H1 (cell line): ENCODE data around the gene PGBD5. TPM values are rescaled to one million over a fixed set of nuclear protein-coding genes. Genes with fewer than 3 reads are reported as not detected.

ENCODE experiments used
- ATF2 ChIP-seq: IDR thresholded peaks from 2 replicates; pipeline ENCODE4 v1.6.1; 2012; ENCODE audit warnings: low read length, inconsistent platforms
- BRCA1 ChIP-seq: IDR thresholded peaks from 2 replicates; pipeline ENCODE4 v1.6.1; 2012; ENCODE audit warnings: low read depth, low read length, improper control_type of control experiment
- CHD7 ChIP-seq: fragments of 300-600 bp; sonication (generic); IDR thresholded peaks from 2 replicates; pipeline ENCODE4 v1.7.1; 2012; ENCODE audit warnings: low read length, moderate library complexity, mild to moderate bottlenecking, inconsistent platforms; ENCODE audit not compliant: insufficient replicate concordance
- CREB1 ChIP-seq: IDR thresholded peaks from 2 replicates; pipeline ENCODE4 v1.6.1; 2012; ENCODE audit warnings: inconsistent platforms
- CTBP2 ChIP-seq: IDR thresholded peaks from 2 replicates; pipeline ENCODE4 v1.7.0; 2011; ENCODE audit warnings: borderline replicate concordance, mild to moderate bottlenecking, moderate library complexity, mixed read lengths, low read length; ENCODE audit not compliant: insufficient read depth, insufficient read length
- E2F6 ChIP-seq: IDR thresholded peaks from 2 replicates; pipeline ENCODE4 v1.6.1; 2012; ENCODE audit warnings: inconsistent platforms
- HDAC6 ChIP-seq: IDR thresholded peaks from one replicate; pipeline ENCODE4 v1.7.1; 2012; ENCODE audit warnings: low read depth, mild to moderate bottlenecking, inconsistent platforms, low read length, moderate library complexity
- polyA plus RNA-seq, 7 experiments: library from polyadenylated mRNA; depleted of rRNA in 3 of 7; stranded (reverse) in 5 of 7; unstranded in 2 of 7; fragments of >200 nt in 5 of 7; fragments of 200-250 nt in 2 of 7; gene quantifications; 1 replicate in 5 of 7; 2 replicates in 1 of 7; 4 replicates in 1 of 7; pipeline versions ENCODE4 v1.2.1 to v1.2.3, GENCODE V29; 2011 to 2013; ENCODE audit warnings: missing spikeins in 2 of 7, mixed read lengths in 2 of 7
- total RNA-seq: library from RNA; stranded (reverse); fragmentation: NEBNext Ultra II Directional; extraction: Animal tissue kit (Norgen Biotek cat#: 25700); gene quantifications from 2 replicates; pipeline ENCODE4 v1.2.1, GENCODE V29; 2021

The PGBD5 gene
- total and polyA plus RNA-seq, 2 of the 8 experiments (the other 6 are each of a cell fraction or from before 2014, with no cell fraction given): 16.3 to 18.4 TPM

- TF ChIP-seq CHD7 (no peak), CTBP2 (peak; percentile 89), BRCA1 (no peak), ATF2 (0 out of 2 replicates have a peak, but pooled peaks have one; percentile 38), HDAC6 (no peak), CREB1 (peak; percentile 16; the same call in 1 of the 2 replicates), E2F6 (no peak)
Observed at GRCh38 chr1:230277201-230278025, 148.7 kb downstream of the PGBD5 start (continued).
